HG03064 (cell line): Measurements from ENCODE around the gene DLX5.

Source experiments
- ATAC-seq: cut with Tn5 transposase; IDR thresholded peaks from one replicate; pipeline ENCODE4 v1.9.1; 2021; ENCODE audit warnings: low read depth; ENCODE audit not compliant: unreplicated experiment

The DLX5 gene

GRCh38 chr7:97018791-97019531, 5.7 kb downstream of the DLX5 start:
- ATAC-seq = no peak

- no peak for ATAC-seq
Observed at GRCh38 chr7:97018126-97018601, 6.5 kb downstream of the DLX5 start.

GRCh38 chr7:97017192-97018125, 7.2 kb downstream of the DLX5 start:
- ATAC-seq = no peak

- no peak for ATAC-seq
Observed at GRCh38 chr7:97016381-97017191, 8.0 kb downstream of the DLX5 start.

- ATAC-seq = no peak
Observed at GRCh38 chr7:97015756-97016380, 8.8 kb downstream of the DLX5 start.

- no peak for ATAC-seq
Observed at GRCh38 chr7:97015279-97015678, 9.4 kb downstream of the DLX5 start.

- no peak for ATAC-seq
Observed at GRCh38 chr7:97014145-97014750, 10.4 kb downstream of the DLX5 start.

- no peak for ATAC-seq
Observed at GRCh38 chr7:97013845-97014134, 10.8 kb downstream of the DLX5 start.

- ATAC-seq = no peak
Observed at GRCh38 chr7:97013134-97013844, 11.3 kb downstream of the DLX5 start.

GRCh38 chr7:97012365-97013133, 12.1 kb downstream of the DLX5 start:
- no peak for ATAC-seq

GRCh38 chr7:97011536-97012364, 12.9 kb downstream of the DLX5 start:
- no peak for ATAC-seq

GRCh38 chr7:97011104-97011503, 13.5 kb downstream of the DLX5 start:
- no peak for ATAC-seq

GRCh38 chr7:97009753-97010732, 14.6 kb downstream of the DLX5 start:
- ATAC-seq = no peak

GRCh38 chr7:97008275-97008917, 16.2 kb downstream of the DLX5 start:
- no peak for ATAC-seq

- ATAC-seq = no peak
Observed at GRCh38 chr7:97007583-97007861, 17.1 kb downstream of the DLX5 start.

- no peak for ATAC-seq
Observed at GRCh38 chr7:97006816-97007582, 17.6 kb downstream of the DLX5 start.
